Neural cell (in vitro differentiated cells): ENCODE results near the gene LSM14B. TPM values are rescaled to one million over a fixed set of nuclear protein-coding genes. Genes with fewer than 3 reads are reported as not detected.

Experiments used
- H2AFZ ChIP-seq: fragments of 200-600, 300-800 bp; sonication (generic), shearing (Covaris generic); 2 replicates; pipeline ENCODE4 v1.6.0; 2014; ENCODE audit warnings: low read depth, mild to moderate bottlenecking, antibody characterized with exemption, low read length, moderate library complexity
- H3F3A ChIP-seq: fragments of 200-600 bp; shearing (Covaris generic); 2 replicates; pipeline ENCODE4 v1.6.1; 2016; ENCODE audit warnings: mild to moderate bottlenecking, moderate library complexity, mixed read lengths, antibody characterized with exemption, low read length; ENCODE audit not compliant: insufficient read depth, poor library complexity, severe bottlenecking
- H3K27ac ChIP-seq: fragments of 200-600, 300-800 bp; sonication (generic), shearing (Covaris generic); 2 replicates; pipeline ENCODE4 v1.5.1; 2014; ENCODE audit warnings: mild to moderate bottlenecking, low read length, moderate library complexity
- H3K27me3 ChIP-seq: fragments of 300-800, 200-600 bp; sonication (generic), shearing (Covaris generic); 2 replicates; pipeline ENCODE4 v1.6.0; 2014; ENCODE audit warnings: mild to moderate bottlenecking, low read depth, low read length, moderate library complexity; ENCODE audit not compliant: insufficient read depth
- H3K36me3 ChIP-seq: fragments of 300-800, 200-600 bp; sonication (generic), shearing (Covaris generic); 2 replicates; pipeline ENCODE4 v1.5.1; 2014; ENCODE audit warnings: mild to moderate bottlenecking, antibody characterized with exemption, low read length, moderate library complexity; ENCODE audit not compliant: insufficient read depth
- H3K4me2 ChIP-seq: fragments of 300-800, 200-600 bp; sonication (generic), shearing (Covaris generic); 2 replicates; pipeline ENCODE4 v1.6.0; 2014; ENCODE audit warnings: mild to moderate bottlenecking, low read length
- H3K4me3 ChIP-seq: fragments of 300-800, 200-600 bp; sonication (generic), shearing (Covaris generic); 2 replicates; pipeline ENCODE4 v1.5.1; 2014; ENCODE audit warnings: mild to moderate bottlenecking, low read length, moderate library complexity
- H3K79me2 ChIP-seq: fragments of 200-600 bp; shearing (Covaris generic); replicated peaks from 2 replicates; pipeline ENCODE4 v1.6.0; 2014; ENCODE audit warnings: mild to moderate bottlenecking, low read length, moderate library complexity; ENCODE audit not compliant: insufficient read depth
- H3K9ac ChIP-seq: fragments of 300-800, 200-600 bp; sonication (generic), shearing (Covaris generic); 2 replicates; pipeline ENCODE4 v1.6.1; 2016; ENCODE audit warnings: mild to moderate bottlenecking, low read length, mixed read lengths
- H3K9me2 ChIP-seq: fragments of 200-600 bp; shearing (Covaris generic); 2 replicates; pipeline ENCODE4 v1.6.1; 2016; ENCODE audit warnings: mild to moderate bottlenecking, low read length, mixed read lengths; ENCODE audit not compliant: insufficient read depth
- H3K9me3 ChIP-seq: fragments of 200-600, 300-800 bp; sonication (generic), shearing (Covaris generic); 2 replicates; pipeline ENCODE4 v1.6.1; 2016; ENCODE audit warnings: mild to moderate bottlenecking, mixed run types, low read length, moderate library complexity, mixed read lengths
- H4K20me1 ChIP-seq: fragments of 200-600 bp; shearing (Covaris generic); 2 replicates; pipeline ENCODE4 v1.6.1; 2016; ENCODE audit warnings: mild to moderate bottlenecking, mixed run types; ENCODE audit not compliant: insufficient read depth
- EP300 ChIP-seq: fragments of 450-650 bp; conservative IDR thresholded peaks from 2 replicates; pipeline ENCODE4 v1.6.1; 2014; ENCODE audit warnings: antibody characterized with exemption, mild to moderate bottlenecking, moderate library complexity; ENCODE audit not compliant: poor library complexity, severe bottlenecking
- EZH2 ChIP-seq: fragments of 200-600, 300-800 bp; shearing (Covaris generic), sonication (generic); IDR thresholded peaks from 2 replicates; pipeline ENCODE4 v1.6.1; 2014; ENCODE audit warnings: antibody characterized with exemption, low read length, borderline replicate concordance, mild to moderate bottlenecking; ENCODE audit not compliant: insufficient read depth, poor library complexity, severe bottlenecking
- MXI1 ChIP-seq: fragments of 450-650 bp; conservative IDR thresholded peaks from 2 replicates; pipeline ENCODE4 v1.6.1; 2014; ENCODE audit warnings: antibody characterized with exemption, mild to moderate bottlenecking; ENCODE audit not compliant: poor library complexity, severe bottlenecking
- POLR2AphosphoS5 ChIP-seq: IDR thresholded peaks from 2 replicates; pipeline ENCODE4 v1.6.1; 2012
- RAD21 ChIP-seq: fragments of 450-650 bp; conservative IDR thresholded peaks from 2 replicates; pipeline ENCODE4 v1.6.1; 2014; ENCODE audit warnings: antibody characterized with exemption, mild to moderate bottlenecking, moderate library complexity
- SMC3 ChIP-seq: fragments of 450-650 bp; conservative IDR thresholded peaks from 2 replicates; pipeline ENCODE4 v1.6.1; 2014; ENCODE audit warnings: antibody characterized with exemption, mild to moderate bottlenecking, moderate library complexity; ENCODE audit not compliant: poor library complexity
- TAF1 ChIP-seq: IDR thresholded peaks from 2 replicates; pipeline ENCODE4 v1.6.1; 2012; ENCODE audit warnings: low read depth
- polyA plus RNA-seq: library from polyadenylated mRNA; depleted of rRNA; stranded (reverse); fragments of >200 nt; gene quantifications from 2 replicates; pipeline ENCODE4 v1.2.3, GENCODE V29; 2014
- TF ChIP-seq, protein P1 (sequence below): IDR thresholded peaks from 2 replicates; pipeline ENCODE4 v1.6.1; 2012; ENCODE audit warnings: borderline replicate concordance
- TF ChIP-seq, protein P2 (sequence below): fragments of 450-650 bp; IDR thresholded peaks from 2 replicates; pipeline ENCODE4 v1.5.1; 2014; ENCODE audit warnings: antibody characterized with exemption, mild to moderate bottlenecking, moderate library complexity; ENCODE audit not compliant: poor library complexity, severe bottlenecking

The LSM14B gene
- polyA plus RNA-seq, 1 donor from 2014 or later, result 213 TPM

DNA sequence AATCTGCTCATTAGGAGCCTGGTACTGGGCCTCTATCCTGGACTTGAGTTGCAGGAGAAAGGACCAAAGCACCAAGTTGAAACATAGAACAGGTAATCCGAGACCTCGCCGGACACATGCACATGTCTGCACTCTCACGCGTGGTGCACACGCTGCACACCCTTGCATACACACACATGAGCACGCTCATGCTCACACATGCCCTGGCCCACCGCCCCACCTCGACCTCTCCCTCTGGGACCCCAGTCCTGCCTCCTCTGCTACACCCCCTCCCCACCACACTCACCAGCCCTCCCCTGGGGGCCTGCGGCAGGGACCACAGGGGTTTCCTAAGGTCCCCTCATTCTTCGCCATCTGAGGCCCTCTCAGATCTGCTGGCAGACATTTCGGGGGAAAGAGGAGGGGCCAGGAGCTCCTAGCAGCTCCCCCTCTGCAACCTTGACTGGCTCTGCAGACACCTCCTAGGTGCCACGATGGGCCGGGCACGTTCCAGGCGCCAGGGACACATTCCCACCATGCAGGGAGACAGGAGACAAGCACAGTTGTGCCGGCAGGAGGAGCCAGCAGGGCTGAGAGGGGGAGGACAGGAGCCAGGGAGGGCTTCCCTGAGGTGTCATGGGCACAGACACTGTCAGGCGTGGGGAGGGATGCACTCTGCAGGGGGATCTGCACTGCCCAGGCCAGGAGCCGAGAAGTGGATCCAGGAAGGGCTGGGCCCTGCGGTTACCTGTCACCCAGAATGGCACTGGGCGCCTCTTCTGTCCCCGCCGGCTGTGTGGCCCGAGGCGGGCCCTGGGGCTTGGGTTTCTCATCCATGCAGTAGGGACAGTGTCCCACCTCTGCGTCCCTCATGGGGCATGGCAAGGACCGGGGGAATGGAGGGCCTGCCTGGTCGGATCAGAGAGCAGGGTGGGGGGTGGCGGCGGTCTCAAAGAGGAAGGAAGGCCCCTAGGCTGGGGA, 25.6 kb upstream of the LSM14B start:
- TF ChIP-seq RAD21 (no peak), SMC3 (no peak), EZH2 (no peak), EP300 (no peak), TAF1 (no peak), MXI1 (no peak), POLR2AphosphoS5 (no peak)
- TF ChIP-seq, protein P1, sequence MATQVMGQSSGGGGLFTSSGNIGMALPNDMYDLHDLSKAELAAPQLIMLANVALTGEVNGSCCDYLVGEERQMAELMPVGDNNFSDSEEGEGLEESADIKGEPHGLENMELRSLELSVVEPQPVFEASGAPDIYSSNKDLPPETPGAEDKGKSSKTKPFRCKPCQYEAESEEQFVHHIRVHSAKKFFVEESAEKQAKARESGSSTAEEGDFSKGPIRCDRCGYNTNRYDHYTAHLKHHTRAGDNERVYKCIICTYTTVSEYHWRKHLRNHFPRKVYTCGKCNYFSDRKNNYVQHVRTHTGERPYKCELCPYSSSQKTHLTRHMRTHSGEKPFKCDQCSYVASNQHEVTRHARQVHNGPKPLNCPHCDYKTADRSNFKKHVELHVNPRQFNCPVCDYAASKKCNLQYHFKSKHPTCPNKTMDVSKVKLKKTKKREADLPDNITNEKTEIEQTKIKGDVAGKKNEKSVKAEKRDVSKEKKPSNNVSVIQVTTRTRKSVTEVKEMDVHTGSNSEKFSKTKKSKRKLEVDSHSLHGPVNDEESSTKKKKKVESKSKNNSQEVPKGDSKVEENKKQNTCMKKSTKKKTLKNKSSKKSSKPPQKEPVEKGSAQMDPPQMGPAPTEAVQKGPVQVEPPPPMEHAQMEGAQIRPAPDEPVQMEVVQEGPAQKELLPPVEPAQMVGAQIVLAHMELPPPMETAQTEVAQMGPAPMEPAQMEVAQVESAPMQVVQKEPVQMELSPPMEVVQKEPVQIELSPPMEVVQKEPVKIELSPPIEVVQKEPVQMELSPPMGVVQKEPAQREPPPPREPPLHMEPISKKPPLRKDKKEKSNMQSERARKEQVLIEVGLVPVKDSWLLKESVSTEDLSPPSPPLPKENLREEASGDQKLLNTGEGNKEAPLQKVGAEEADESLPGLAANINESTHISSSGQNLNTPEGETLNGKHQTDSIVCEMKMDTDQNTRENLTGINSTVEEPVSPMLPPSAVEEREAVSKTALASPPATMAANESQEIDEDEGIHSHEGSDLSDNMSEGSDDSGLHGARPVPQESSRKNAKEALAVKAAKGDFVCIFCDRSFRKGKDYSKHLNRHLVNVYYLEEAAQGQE, result no peak
- TF ChIP-seq, protein P2, sequence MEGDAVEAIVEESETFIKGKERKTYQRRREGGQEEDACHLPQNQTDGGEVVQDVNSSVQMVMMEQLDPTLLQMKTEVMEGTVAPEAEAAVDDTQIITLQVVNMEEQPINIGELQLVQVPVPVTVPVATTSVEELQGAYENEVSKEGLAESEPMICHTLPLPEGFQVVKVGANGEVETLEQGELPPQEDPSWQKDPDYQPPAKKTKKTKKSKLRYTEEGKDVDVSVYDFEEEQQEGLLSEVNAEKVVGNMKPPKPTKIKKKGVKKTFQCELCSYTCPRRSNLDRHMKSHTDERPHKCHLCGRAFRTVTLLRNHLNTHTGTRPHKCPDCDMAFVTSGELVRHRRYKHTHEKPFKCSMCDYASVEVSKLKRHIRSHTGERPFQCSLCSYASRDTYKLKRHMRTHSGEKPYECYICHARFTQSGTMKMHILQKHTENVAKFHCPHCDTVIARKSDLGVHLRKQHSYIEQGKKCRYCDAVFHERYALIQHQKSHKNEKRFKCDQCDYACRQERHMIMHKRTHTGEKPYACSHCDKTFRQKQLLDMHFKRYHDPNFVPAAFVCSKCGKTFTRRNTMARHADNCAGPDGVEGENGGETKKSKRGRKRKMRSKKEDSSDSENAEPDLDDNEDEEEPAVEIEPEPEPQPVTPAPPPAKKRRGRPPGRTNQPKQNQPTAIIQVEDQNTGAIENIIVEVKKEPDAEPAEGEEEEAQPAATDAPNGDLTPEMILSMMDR, result no peak
- H3K9me2 ChIP-seq, result no peaks in the 10 kb centered on the region
- no peak overlapping the region for H3K4me2 ChIP-seq

DNA sequence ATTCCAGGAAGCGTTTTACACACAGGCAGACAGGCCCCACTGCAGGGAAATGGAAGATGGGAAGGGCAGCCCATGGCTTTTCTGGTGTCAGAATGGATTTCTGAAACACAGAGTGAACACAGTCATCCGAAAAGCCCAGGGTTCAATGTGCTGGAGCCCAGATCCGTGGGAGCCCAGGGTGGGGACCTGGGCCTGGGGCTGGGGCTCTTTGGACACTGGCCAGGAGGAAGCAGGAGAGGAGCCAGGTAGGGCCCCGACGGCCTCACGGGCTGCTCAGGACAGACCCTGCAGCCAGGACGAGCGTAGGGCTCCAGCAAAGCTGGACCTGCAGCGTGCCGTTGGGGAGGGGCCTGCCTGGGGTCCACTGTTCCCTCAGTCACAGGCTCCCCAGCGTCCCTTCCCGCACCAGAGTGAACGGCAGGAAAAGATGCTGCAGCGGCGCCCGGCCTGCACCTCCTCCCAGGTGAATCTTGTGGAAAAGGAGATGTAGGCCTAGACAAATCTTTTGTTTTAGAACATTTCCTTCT, 24.3 kb upstream of the LSM14B start:
- no peak overlapping the region for H3K9ac ChIP-seq
- TF ChIP-seq SMC3 (no peak), EZH2 (no peak), EP300 (no peak), RAD21 (no peak), TAF1 (no peak), MXI1 (no peak), POLR2AphosphoS5 (no peak)
- TF ChIP-seq, protein P2, result no peak
- TF ChIP-seq, protein P1, result no peak
- H3F3A ChIP-seq, result no peaks in the 10 kb centered on the region
- no peaks in the 10 kb centered on the region for H3K9me3 ChIP-seq
- H4K20me1 ChIP-seq, result no peaks in the 10 kb centered on the region
- H3K27me3 ChIP-seq, result no peaks in the 10 kb centered on the region
- H2AFZ ChIP-seq, result no peak overlapping the region
- no peak overlapping the region for H3K4me3 ChIP-seq
- no peak overlapping the region for H3K4me2 ChIP-seq
- H3K36me3 ChIP-seq, result no peaks in the 10 kb centered on the region
- H3K79me2 ChIP-seq, result no peaks in the 10 kb centered on the region
- H3K9me2 ChIP-seq, result no peaks in the 10 kb centered on the region
- H3K27ac ChIP-seq, result no peak overlapping the region

More for the DNA sequence above, 25.6 kb upstream of the LSM14B start:
- no peak overlapping the region for H3K4me3 ChIP-seq
- H3K79me2 ChIP-seq, result no peaks in the 10 kb centered on the region
- no peaks in the 10 kb centered on the region for H3F3A ChIP-seq
- no peak overlapping the region for H2AFZ ChIP-seq
- H3K36me3 ChIP-seq, result no peaks in the 10 kb centered on the region
- no peaks in the 10 kb centered on the region for H3K27me3 ChIP-seq
- H3K9ac ChIP-seq, result no peak overlapping the region
- no peak overlapping the region for H3K27ac ChIP-seq
- no peaks in the 10 kb centered on the region for H4K20me1 ChIP-seq
- H3K9me3 ChIP-seq, result no peaks in the 10 kb centered on the region
